Measurements from ENCODE around the gene HBS1L.

HBS1L gene

DNA sequence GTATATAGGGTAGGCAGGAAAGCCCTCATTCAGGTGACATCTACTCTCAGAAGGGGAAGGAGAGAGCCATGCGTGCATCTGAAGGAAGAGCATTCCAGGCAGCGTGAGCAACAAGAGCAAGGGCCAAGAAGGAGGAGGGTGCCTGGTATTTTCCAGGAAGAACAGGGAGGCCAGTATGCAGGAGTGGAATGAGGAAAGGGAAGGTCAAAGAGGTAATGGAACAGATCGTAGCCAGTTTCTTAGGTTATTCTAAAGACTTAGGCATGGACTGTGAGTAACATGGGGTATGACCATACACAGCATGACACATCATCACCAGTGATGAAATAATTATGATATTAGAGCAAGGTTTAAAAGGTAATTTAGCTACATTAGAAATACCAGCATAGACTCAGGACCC, 128.8 kb downstream of the HBS1L start:
- Histone ChIP-seq H3K4me3 (ENCODE audit: insufficient read depth, low read length, poor library complexity, severe bottlenecking) (no peak overlapping the region), H3K9me3 (ENCODE audit: insufficient read depth, low read length) (no peaks in the 10 kb centered on the region), H3K36me3 (ENCODE audit: low read length) (no peaks in the 10 kb centered on the region), H3K27ac (ENCODE audit: low read depth, low read length) (no peak overlapping the region), H2AFZ (ENCODE audit: low read depth, low read length, severe bottlenecking) (no peak overlapping the region), H3K4me2 (ENCODE audit: low read depth, low read length, poor library complexity, severe bottlenecking) (no peak overlapping the region), H3K9me2 (replicated peaks; ENCODE audit: insufficient read depth, low read length) (no peaks in the 10 kb centered on the region), H3K27me3 (ENCODE audit: low read length) (no peaks in the 10 kb centered on the region), H3F3A (ENCODE audit: insufficient read depth) (no peaks in the 10 kb centered on the region), H4K20me1 (ENCODE audit: low read depth, low read length) (no peaks in the 10 kb centered on the region), H3K79me2 (ENCODE audit: insufficient read depth, low read length) (no peaks in the 10 kb centered on the region), H3K9ac (ENCODE audit: low read length) (no peak overlapping the region)
- TF ChIP-seq CTCF (IDR thresholded peaks at IDR 0.05; ENCODE audit: insufficient read depth, low read length, poor library complexity, severe bottlenecking) (no peak), EZH2phosphoT487 (conservative IDR thresholded peaks at IDR 0.05; ENCODE audit: low read length) (no peak)

- Histone ChIP-seq H3K79me2 (ENCODE audit: insufficient read depth, low read length) (no peaks in the 10 kb centered on the region), H3K4me3 (ENCODE audit: insufficient read depth, low read length, poor library complexity, severe bottlenecking) (no peak overlapping the region), H3K4me2 (ENCODE audit: low read depth, low read length, poor library complexity, severe bottlenecking) (no peak overlapping the region), H3K27me3 (ENCODE audit: low read length) (no peaks in the 10 kb centered on the region), H3K9ac (ENCODE audit: low read length) (no peak overlapping the region), H3K9me3 (ENCODE audit: insufficient read depth, low read length) (no peaks in the 10 kb centered on the region), H3K27ac (ENCODE audit: low read depth, low read length) (no peak overlapping the region), H3K9me2 (replicated peaks; ENCODE audit: insufficient read depth, low read length) (no peaks in the 10 kb centered on the region), H4K20me1 (ENCODE audit: low read depth, low read length) (no peaks in the 10 kb centered on the region), H3F3A (ENCODE audit: insufficient read depth) (no peaks in the 10 kb centered on the region), H3K36me3 (ENCODE audit: low read length) (no peaks in the 10 kb centered on the region), H2AFZ (ENCODE audit: low read depth, low read length, severe bottlenecking) (no peak overlapping the region)
- TF ChIP-seq EZH2phosphoT487 (conservative IDR thresholded peaks at IDR 0.05; ENCODE audit: low read length) (no peak), CTCF (IDR thresholded peaks at IDR 0.05; ENCODE audit: insufficient read depth, low read length, poor library complexity, severe bottlenecking) (no peak)
Measured at GRCh38 chr6:134921721-134922261, 132.8 kb downstream of the HBS1L start.

DNA sequence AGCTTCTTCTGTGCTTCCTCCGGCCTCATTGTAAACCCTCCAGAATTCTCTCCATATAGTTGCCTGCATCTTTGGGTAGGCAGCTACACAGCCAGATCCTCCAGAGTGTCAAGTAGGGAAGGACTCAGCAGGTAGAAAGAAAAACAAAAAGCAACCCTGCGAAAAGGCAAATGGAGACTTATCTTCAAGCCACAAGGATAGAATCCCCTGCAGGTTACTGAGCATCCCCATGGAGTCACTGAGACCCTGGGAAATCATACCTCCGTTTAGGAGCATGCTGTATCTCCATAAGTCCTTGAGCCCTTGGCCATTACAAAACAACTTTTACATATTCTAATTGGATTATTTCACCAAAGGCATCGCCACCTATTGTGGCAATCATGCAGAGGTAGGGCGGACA, 133.3 kb downstream of the HBS1L start:
- no peak overlapping the region for H3K9ac ChIP-seq (ENCODE audit: low read length)
- H2AFZ ChIP-seq (ENCODE audit: low read depth, low read length, severe bottlenecking) = no peak overlapping the region
- no peaks in the 10 kb centered on the region for H3K27me3 ChIP-seq (ENCODE audit: low read length)
- H3K79me2 ChIP-seq (ENCODE audit: insufficient read depth, low read length) = no peaks in the 10 kb centered on the region
- H4K20me1 ChIP-seq (ENCODE audit: low read depth, low read length) = no peaks in the 10 kb centered on the region
- no peaks in the 10 kb centered on the region for H3K36me3 ChIP-seq (ENCODE audit: low read length)
- no peaks in the 10 kb centered on the region for H3F3A ChIP-seq (ENCODE audit: insufficient read depth)
- H3K4me2 ChIP-seq (ENCODE audit: low read depth, low read length, poor library complexity, severe bottlenecking) = no peak overlapping the region
- no peaks in the 10 kb centered on the region for H3K9me3 ChIP-seq (ENCODE audit: insufficient read depth, low read length)
- no peak for TF ChIP-seq EZH2phosphoT487 (conservative IDR thresholded peaks at IDR 0.05; ENCODE audit: low read length)
- no peak for TF ChIP-seq CTCF (IDR thresholded peaks at IDR 0.05; ENCODE audit: insufficient read depth, low read length, poor library complexity, severe bottlenecking)
- no peak overlapping the region for H3K4me3 ChIP-seq (ENCODE audit: insufficient read depth, low read length, poor library complexity, severe bottlenecking)
- H3K27ac ChIP-seq (ENCODE audit: low read depth, low read length) = no peak overlapping the region
- H3K9me2 ChIP-seq (replicated peaks; ENCODE audit: insufficient read depth, low read length) = no peaks in the 10 kb centered on the region

All from SU-DHL-6 (cell line).